Iris pigment epithelial cell (primary cell): ENCODE measurements around the gene DCAF12.
"Not testable (repeated sequence)": the region's sequence is repeated elsewhere in the genome, so short reads cannot be mapped to it uniquely, and the experiment has no call there.

Experiments
- DNase-seq: peaks from one replicate; pipeline ENCODE4 v3.0.0-alpha.2; 2011; ENCODE audit warnings: low read depth

Gene DCAF12

DNA sequence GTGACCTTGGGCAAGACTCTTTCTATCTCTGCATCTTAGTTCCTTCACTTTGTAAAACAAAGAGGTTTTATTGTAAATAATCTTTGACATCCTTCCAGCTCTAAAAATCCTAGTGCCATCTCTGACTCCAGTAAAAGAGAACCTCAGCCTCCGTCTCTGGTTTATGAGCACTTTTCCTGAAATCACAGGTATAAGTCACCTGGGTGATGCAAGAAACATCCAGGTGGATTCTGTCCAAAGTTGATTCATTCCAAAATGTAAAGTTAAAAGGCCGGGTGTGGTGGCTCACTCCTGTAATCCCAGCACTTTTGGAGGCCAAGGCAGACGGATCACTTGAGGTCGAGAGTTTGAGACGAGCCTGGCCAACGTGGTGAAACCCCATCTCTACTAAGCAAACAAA is 56.7 kb downstream of the DCAF12 start:
- DNase-seq, result no peak

DNA sequence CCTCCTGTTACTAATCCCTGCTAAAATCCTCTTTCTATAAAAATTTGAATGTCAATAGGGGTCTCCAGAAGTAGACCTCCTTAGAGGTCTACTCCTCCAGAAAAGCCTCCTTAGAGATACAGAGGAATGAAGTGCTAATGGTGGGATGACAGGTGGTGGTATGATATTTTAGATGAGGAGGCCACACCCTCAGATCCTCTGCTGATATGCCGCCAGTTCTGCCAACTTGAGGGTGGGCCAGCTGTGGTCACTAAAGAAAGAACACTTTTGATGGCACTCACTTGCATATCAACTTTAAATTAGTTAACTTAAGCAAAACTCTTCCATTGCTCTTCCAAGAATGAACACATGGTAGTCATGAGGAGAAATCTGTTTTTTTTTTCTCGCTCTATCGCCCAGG is 61.0 kb downstream of the DCAF12 start:
- no peak for DNase-seq

DNA sequence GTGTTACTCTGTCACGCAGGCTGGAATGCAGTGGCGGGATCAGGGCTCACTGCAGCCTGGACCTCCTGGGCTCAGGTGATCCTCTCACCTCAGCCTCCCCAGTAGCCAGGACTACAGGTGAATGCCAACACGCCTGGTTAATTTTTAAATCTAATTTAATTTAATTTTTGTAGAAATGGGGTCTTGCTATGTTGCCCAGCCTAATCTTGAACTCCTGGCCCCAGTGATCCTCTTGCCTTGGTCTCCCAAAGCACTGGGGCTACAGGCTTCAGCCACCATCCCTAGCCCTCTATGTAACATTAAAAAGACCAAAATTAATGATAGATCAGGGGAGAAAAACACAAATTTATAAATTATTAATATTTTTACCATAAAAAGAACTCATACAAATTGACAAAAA is 66.5 kb downstream of the DCAF12 start:
- DNase-seq, result no peak

DNA sequence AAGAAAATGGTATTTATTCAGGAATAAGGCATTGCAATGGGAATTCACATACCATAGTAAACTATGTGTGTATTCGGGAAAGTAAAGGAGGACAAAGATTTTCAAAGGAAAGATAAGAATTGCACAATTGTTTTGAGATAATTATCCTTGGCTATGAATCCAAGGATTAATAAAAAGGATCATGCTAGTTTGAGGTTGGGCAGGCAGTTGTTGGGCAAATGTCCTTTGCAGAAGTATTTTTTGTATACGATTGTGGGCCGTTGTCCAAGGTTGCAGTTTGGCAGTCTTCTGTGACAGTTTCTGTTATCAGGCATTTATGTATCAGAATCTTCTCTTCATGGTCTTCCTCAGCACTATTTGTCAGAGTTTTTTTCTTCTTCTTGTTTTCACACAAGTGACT is 67.2 kb downstream of the DCAF12 start:
- DNase-seq, result no peak

DNA sequence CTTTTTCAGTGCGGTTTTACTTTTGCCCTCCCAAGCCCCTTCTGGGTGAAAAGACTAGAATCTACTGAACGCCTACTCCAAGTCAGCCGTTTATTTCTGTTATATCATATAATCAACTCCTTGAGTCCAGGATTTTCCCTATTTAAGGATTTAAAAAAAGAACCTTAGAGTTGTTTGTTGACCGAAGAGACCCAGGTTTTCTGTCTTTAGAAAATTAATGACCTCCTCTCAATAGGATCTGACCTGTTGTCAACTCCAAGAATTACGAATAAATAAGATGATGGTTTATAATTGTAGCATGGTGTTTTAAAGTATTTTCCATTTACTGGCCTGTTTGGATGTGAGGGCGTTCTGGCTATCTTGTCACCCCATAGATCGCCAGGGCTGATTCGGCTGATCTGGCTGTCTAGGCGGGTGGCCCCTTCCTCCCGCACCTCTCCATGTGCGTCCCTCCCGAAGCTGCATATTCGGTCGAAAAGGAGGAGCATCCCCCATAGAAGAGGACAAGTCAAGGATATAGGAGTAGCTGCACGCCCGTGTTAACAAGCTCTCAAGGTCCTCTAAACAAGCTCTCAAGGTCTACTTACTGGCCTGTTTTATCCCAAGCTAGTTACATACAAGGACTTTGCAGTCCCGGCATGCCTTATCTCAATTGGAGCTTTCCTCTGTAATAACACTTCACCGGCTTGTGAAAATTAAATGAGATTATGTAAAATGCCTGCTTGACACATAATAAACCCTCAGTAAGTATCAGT is 76.7 kb downstream of the DCAF12 start:
- DNase-seq, result no peak

DNA sequence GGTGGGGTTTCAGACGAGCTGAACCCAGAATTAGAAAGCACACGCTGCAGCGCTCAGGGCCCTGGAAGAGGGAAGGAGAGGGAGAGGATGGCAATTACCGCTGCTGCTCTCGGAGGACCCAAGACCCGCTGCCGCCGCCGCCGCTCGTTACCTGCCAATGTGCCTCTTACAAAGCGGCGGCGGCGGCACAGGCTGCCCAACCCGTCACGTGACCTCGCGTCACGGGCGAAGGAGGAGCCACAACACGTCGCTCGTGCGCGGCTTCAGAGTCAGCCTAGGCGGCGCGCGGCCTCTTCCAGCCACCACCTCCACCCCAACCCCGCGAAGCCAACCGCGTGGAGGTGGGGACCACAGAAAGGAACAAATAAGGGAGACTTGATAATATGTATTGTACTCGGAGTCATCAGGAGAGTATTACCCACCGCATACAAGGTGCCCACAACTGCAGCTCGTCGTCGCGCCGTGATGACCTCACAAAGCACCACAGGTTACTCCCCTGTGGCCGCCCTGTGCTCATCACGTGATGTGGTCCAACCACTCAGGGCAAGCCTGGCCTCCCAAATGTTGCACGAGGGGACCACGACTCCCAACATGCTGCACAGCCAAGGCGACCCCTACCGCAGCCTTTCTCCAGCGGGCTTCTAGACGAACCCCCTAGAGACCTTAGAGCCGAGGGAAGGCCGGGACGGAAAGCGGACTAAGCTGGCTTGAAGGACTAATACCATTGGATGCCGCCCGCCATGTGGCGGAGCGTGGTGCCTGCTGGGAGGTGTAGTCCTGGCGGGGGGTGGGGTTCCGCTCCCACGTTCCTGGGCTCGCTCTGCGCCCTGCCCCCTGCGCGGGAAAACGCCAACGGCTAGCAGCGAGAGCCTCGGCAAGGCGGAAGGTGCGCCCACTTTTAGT is 77.5 kb downstream of the DCAF12 start, which contains the start of gene UBAP2:
UBAP2 (minus strand) TSS at position 161 of the 903 bp plus-strand sequence. CDS start 31,739 bp downstream, outside the sequence.
- DNase-seq, result peak; percentile 98

DNA sequence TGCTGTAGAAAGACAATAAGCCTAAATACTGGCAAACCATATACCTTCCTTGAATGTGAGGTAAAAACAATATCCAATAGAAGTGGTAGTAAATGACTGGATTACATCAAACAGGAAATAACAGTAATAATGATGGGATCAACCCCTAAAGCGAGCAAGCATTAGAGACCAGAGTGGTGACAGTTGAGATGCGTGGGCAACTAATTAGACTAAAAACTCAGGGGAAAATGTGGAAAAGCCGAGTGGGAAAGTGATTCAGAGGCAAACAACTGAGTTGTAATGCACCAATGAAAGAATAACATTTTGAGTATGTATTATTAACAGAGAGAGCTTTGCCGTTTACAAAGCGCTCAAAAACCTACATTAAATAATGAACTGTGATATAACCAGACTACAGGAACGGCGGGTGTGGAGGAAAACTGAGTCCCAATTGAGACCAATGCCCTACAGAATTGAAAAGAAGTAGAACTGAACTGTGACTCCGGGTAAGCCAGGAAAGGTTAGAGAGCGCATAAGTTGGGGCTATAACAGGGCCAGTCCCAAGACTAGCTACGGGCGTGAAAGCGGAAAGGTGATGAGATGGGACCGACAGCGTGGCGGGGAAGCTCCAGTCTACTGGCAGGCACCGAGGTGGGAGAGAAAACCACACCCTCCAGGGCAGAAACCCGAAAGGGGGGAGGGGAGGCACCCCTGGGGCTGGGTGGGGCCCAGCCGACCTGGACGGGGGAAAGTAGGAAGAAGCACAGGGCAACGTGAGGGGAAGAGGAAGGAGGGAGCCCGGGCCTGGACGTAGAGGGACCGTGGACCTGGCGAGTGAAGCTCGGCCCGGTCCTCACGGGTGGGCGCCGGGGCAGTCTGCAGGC is 78.4 kb downstream of the DCAF12 start:
- no peak for DNase-seq

DNA sequence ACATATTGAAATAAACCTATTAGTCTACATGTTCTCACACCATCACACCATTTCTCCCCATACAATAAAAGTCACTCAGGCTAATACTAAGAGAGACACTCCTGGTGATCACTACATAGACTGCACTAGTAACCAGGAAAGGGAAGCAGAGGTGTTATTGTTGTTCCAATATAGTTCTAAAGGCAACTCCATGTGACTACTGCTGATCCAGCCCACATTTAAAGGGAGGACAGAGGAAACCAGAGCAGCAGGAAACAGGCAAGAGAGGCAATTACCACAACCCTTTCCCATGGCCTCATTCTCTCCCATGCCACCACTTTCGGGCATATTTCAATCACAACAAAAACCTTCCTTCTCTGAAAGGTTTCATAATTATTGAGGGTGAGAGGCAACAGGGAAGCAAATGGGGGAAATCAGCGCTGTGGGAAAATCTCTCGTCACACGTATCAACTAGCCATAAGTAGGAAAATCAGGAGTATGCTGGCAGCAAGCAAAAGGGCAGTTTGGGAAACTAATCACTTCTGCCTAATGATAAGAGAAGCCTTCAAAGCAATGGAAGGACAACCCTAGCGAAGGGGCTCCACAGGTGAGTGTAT is 79.6 kb downstream of the DCAF12 start:
- peak; percentile 28 for DNase-seq

DNA sequence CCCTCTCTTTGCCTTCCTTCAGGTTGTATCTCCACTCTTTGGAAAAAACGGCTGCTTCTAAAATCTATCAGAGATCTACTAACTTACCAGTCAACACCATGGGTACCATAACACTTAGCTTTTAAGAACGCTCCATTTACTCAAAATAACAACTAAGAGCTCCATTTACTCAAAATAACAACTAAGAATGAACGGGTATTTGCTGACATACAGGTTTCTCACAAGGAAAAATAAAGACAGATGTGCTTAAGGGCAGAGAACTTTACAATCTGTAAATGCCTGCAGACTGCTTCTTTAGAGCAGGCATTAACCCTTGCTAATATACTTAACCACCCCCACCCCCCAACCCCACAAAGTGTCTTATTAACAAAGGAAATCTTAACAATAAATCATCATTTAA is 80.6 kb downstream of the DCAF12 start:
- no peak for DNase-seq

DNA sequence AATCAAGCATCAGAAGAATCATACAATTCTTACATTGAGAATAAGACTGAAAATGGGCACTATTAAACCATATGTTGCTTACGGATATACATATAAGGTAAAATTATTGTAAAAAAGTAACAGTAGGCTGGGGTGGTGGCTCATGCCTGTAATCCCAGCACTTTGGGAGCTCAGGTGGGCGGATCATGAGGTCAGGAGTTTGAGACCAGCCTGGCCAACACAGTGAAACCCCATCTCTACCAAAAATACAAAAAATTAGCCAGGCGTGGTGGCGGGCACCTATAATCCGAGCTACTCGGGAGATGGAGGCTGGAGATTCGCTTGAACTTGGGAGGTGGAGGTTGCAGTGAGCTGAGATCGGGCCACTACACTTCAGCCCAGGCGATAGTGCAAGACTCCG is 84.4 kb downstream of the DCAF12 start:
- not testable (repeated sequence) for DNase-seq

DNA sequence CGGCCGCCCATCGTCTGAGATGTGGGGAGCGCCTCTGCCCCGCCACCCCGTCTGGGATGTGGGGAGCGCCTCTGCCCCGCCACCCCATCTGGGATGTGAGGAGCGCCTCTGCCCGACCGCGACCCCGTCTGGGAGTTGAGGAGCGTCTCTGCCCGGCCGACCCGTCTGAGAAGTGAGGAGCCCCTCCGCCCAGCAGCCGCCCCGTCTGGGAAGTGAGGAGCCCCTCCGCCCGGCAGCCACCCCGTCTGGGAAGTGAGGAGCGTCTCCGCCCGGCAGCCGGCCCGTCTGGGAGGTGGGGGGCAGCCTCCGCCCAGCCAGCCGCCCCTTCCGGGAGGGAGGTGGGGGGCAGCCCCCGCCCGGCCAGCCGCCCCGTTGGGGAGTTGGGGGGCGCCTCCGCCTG is 87.6 kb downstream of the DCAF12 start:
- DNase-seq, result not testable (repeated sequence)

DNA sequence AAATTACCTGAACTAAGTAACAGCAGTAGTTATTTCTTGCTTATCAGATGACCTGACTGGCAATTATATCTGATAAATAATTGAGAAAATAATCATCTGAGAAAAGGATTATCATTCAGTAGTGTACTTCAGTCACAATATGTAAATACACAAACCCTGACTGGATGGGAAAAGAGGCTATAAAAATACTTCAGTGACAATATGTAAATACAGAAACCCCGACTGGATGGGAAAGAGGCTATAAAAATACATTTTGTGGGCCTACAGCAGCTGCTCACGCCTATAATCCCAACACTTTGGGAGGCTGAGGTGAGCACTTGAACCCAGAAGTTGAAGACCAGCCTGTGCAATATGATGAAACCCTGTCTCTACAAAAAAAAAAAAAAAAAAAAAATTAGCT is 88.9 kb downstream of the DCAF12 start:
- no peak for DNase-seq

DNA sequence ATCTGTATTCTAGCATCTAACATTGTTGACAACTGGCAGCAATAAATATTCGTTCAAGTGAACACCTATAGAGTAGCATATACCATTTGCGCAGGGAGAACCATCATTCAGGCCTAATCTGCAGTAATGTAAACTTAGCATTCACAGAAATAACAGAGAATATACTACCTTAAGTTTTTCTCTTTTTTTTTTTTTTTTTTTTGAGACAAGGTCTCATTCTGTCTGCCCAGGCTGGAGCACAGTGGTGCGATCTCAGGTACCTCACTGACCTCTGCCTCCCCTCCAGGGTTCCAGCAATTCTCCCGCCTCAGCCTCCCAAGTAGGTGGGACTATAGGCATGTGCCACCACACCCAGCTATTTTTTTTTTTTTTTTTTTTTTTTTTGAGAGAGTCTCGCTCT is 89.9 kb downstream of the DCAF12 start:
- DNase-seq, result no peak
